ENCODE results near the gene ABCC9.

Gene ABCC9

DNA sequence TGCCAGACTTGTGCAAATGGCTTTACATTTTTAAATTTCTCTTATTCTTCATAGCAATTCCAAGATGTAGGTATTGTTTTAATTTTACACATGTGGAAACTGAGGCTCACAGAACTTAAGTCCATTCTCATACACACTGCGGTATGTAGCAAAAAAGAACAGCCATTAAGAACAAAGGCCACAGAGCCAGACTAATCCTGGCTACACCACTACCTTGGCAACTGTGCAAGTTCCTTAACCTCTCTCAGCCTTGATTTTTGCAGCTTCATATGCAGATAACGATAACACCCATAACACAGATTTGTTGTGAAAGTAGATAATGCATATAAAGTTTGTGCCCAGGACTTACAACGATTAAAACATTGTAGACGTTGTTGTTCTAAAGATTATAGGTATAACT, 81.1 kb downstream of the ABCC9 start:
- Histone ChIP-seq H2AFZ (ENCODE audit: low read depth, low read length, severe bottlenecking) (no peak overlapping the region), H3K9me3 (ENCODE audit: insufficient read depth, low read length) (no peaks in the 10 kb centered on the region), H3K36me3 (ENCODE audit: low read length) (no peaks in the 10 kb centered on the region), H3K4me2 (ENCODE audit: low read depth, low read length, poor library complexity, severe bottlenecking) (no peak overlapping the region), H3K9ac (ENCODE audit: low read length) (no peak overlapping the region), H3F3A (ENCODE audit: insufficient read depth) (no peaks in the 10 kb centered on the region), H3K79me2 (ENCODE audit: insufficient read depth, low read length) (no peaks in the 10 kb centered on the region), H3K27me3 (ENCODE audit: low read length) (no peaks in the 10 kb centered on the region), H3K27ac (ENCODE audit: low read depth, low read length) (no peak overlapping the region), H3K9me2 (replicated peaks; ENCODE audit: insufficient read depth, low read length) (no peaks in the 10 kb centered on the region), H4K20me1 (ENCODE audit: low read depth, low read length) (no peaks in the 10 kb centered on the region), H3K4me3 (ENCODE audit: insufficient read depth, low read length, poor library complexity, severe bottlenecking) (no peak overlapping the region)
- TF ChIP-seq EZH2phosphoT487 (conservative IDR thresholded peaks at IDR 0.05; ENCODE audit: low read length) = no peak
- TF ChIP-seq, protein P1, sequence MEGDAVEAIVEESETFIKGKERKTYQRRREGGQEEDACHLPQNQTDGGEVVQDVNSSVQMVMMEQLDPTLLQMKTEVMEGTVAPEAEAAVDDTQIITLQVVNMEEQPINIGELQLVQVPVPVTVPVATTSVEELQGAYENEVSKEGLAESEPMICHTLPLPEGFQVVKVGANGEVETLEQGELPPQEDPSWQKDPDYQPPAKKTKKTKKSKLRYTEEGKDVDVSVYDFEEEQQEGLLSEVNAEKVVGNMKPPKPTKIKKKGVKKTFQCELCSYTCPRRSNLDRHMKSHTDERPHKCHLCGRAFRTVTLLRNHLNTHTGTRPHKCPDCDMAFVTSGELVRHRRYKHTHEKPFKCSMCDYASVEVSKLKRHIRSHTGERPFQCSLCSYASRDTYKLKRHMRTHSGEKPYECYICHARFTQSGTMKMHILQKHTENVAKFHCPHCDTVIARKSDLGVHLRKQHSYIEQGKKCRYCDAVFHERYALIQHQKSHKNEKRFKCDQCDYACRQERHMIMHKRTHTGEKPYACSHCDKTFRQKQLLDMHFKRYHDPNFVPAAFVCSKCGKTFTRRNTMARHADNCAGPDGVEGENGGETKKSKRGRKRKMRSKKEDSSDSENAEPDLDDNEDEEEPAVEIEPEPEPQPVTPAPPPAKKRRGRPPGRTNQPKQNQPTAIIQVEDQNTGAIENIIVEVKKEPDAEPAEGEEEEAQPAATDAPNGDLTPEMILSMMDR (IDR thresholded peaks at IDR 0.05; ENCODE audit: insufficient read depth, low read length, poor library complexity, severe bottlenecking) = no peak

DNA sequence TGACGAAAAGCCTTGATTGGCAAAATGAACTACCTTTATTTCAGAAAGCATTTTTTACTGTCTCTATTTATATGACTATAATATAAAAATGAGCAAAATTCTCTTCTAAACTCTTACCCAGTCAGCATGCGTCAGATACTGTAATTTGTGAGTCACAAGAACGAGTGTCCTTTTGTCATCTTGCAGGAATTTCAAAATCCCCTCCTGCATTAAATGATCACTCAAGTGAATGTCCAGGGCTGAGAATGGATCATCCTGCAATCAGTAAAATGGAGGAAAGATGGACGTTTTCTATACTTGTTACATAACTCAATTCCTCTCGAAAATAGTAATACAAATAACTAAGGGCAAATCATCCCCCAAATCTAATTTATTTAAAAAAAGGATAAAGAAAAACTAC, 89.0 kb downstream of the ABCC9 start:
- no peak overlapping the region for H3K9ac ChIP-seq (ENCODE audit: low read length)
- no peak overlapping the region for H3K4me3 ChIP-seq (ENCODE audit: insufficient read depth, low read length, poor library complexity, severe bottlenecking)
- no peaks in the 10 kb centered on the region for H3K9me3 ChIP-seq (ENCODE audit: insufficient read depth, low read length)
- H3K9me2 ChIP-seq (replicated peaks; ENCODE audit: insufficient read depth, low read length) = no peaks in the 10 kb centered on the region
- H2AFZ ChIP-seq (ENCODE audit: low read depth, low read length, severe bottlenecking) = no peak overlapping the region
- H3K27ac ChIP-seq (ENCODE audit: low read depth, low read length) = no peak overlapping the region
- no peak for TF ChIP-seq EZH2phosphoT487 (conservative IDR thresholded peaks at IDR 0.05; ENCODE audit: low read length)
- TF ChIP-seq, protein P1 (IDR thresholded peaks at IDR 0.05; ENCODE audit: insufficient read depth, low read length, poor library complexity, severe bottlenecking) = no peak
- H4K20me1 ChIP-seq (ENCODE audit: low read depth, low read length) = no peaks in the 10 kb centered on the region
- H3K36me3 ChIP-seq (ENCODE audit: low read length) = no peaks in the 10 kb centered on the region
- no peaks in the 10 kb centered on the region for H3K79me2 ChIP-seq (ENCODE audit: insufficient read depth, low read length)
- H3F3A ChIP-seq (ENCODE audit: insufficient read depth) = no peaks in the 10 kb centered on the region
- H3K4me2 ChIP-seq (ENCODE audit: low read depth, low read length, poor library complexity, severe bottlenecking) = no peak overlapping the region
- no peaks in the 10 kb centered on the region for H3K27me3 ChIP-seq (ENCODE audit: low read length)

DNA sequence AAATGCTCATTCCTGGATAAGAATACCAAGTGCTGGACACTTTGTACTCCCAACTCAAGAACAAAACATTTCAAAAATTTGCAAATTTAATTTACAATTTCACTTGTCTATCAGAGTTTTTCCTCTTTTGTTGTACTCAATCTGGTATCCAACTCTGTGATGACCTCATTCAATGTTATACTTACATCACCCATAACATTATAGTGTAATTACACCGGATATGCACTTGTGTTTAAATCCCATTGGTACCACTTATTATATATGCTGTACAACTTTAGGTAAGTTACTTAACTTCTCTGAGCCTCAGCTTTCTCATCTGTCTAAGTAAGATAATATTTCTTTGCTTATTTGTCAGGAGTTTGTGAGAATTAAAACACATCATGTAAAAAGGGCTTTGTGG, 90.1 kb downstream of the ABCC9 start:
- Histone ChIP-seq H3K79me2 (ENCODE audit: insufficient read depth, low read length) (no peaks in the 10 kb centered on the region), H3K4me2 (ENCODE audit: low read depth, low read length, poor library complexity, severe bottlenecking) (no peak overlapping the region), H4K20me1 (ENCODE audit: low read depth, low read length) (no peaks in the 10 kb centered on the region), H3K9me2 (replicated peaks; ENCODE audit: insufficient read depth, low read length) (no peaks in the 10 kb centered on the region), H2AFZ (ENCODE audit: low read depth, low read length, severe bottlenecking) (no peak overlapping the region), H3K36me3 (ENCODE audit: low read length) (no peaks in the 10 kb centered on the region), H3K27ac (ENCODE audit: low read depth, low read length) (no peak overlapping the region), H3K27me3 (ENCODE audit: low read length) (no peaks in the 10 kb centered on the region), H3K4me3 (ENCODE audit: insufficient read depth, low read length, poor library complexity, severe bottlenecking) (no peak overlapping the region), H3K9ac (ENCODE audit: low read length) (no peak overlapping the region), H3F3A (ENCODE audit: insufficient read depth) (no peaks in the 10 kb centered on the region), H3K9me3 (ENCODE audit: insufficient read depth, low read length) (no peaks in the 10 kb centered on the region)
- TF ChIP-seq, protein P1 (IDR thresholded peaks at IDR 0.05; ENCODE audit: insufficient read depth, low read length, poor library complexity, severe bottlenecking) = no peak
- no peak for TF ChIP-seq EZH2phosphoT487 (conservative IDR thresholded peaks at IDR 0.05; ENCODE audit: low read length)

All from SU-DHL-6 (cell line).